ENCODE measurements around the gene PRXL2C.

- no peak for TF ChIP-seq POLR2A (IDR thresholded peaks at IDR 0.05; ENCODE audit: low read depth, low read length)
- no peak for TF ChIP-seq TAF1 (IDR thresholded peaks at IDR 0.05; ENCODE audit: borderline replicate concordance, low read depth, low read length)
- TF ChIP-seq POLR2AphosphoS5 (IDR thresholded peaks at IDR 0.05; ENCODE audit: low read depth, low read length) = no peak
Measured at GRCh38 chr9:96655198-96655851, at the start of gene PRXL2C.
